ENCODE measurements around the gene HSH2D.
"Not testable (repeated sequence)": the region's sequence is repeated elsewhere in the genome, so short reads cannot be mapped to it uniquely, and the experiment has no call there.

The HSH2D gene, protein sequence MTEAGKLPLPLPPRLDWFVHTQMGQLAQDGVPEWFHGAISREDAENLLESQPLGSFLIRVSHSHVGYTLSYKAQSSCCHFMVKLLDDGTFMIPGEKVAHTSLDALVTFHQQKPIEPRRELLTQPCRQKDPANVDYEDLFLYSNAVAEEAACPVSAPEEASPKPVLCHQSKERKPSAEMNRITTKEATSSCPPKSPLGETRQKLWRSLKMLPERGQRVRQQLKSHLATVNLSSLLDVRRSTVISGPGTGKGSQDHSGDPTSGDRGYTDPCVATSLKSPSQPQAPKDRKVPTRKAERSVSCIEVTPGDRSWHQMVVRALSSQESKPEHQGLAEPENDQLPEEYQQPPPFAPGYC

DNA sequence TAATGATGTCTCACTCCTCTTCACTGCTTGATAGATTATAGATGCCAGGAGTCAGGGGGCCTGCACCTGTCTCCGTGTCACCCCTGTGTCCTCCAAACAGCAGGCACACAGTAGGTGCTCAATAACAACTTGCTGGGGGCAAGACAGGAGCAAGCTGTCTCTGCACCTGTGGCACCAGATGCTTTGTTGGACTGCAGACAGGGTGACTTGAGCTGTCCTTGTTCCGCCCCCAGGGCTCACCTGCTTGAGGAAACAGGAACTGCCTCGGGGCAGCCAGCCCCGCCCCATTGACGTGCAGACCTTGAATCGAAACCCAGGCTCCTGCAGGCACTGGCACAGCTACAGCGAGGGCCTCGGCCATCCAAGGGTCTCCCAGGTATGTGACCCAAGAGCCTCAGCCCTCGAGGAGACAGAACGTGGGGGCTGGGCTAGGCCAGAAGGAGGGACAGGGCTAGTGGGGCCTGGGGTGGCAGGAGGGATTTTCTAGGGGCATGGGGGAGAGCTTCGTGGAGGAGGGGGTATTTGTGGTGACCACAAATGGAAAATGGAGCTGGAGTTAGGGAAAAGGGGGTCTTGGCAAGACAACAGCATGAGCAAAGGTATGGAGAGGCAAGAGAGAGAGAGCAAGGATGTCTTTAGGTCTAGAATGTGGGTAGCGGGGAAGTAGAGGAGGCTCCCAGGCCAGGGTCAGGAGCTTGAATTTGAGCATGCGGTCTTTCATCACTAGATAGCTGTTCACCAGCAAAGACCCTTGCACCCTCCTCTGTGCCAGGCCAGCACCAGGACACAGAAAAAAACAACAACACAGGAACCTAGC lies at the start of gene HSH2D:
TSS of gene HSH2D (plus strand) at position 287 of the 817 bp plus-strand sequence. CDS start 5,066 bp downstream, outside the sequence.
- FAIRE-seq (no peak), DNase-seq (ENCODE audit: insufficient read length, low spot score) (no peak)
- TF ChIP-seq, protein P1, sequence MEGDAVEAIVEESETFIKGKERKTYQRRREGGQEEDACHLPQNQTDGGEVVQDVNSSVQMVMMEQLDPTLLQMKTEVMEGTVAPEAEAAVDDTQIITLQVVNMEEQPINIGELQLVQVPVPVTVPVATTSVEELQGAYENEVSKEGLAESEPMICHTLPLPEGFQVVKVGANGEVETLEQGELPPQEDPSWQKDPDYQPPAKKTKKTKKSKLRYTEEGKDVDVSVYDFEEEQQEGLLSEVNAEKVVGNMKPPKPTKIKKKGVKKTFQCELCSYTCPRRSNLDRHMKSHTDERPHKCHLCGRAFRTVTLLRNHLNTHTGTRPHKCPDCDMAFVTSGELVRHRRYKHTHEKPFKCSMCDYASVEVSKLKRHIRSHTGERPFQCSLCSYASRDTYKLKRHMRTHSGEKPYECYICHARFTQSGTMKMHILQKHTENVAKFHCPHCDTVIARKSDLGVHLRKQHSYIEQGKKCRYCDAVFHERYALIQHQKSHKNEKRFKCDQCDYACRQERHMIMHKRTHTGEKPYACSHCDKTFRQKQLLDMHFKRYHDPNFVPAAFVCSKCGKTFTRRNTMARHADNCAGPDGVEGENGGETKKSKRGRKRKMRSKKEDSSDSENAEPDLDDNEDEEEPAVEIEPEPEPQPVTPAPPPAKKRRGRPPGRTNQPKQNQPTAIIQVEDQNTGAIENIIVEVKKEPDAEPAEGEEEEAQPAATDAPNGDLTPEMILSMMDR (IDR thresholded peaks at IDR 0.05; ENCODE audit: insufficient read depth, missing control alignments): no peak

DNA sequence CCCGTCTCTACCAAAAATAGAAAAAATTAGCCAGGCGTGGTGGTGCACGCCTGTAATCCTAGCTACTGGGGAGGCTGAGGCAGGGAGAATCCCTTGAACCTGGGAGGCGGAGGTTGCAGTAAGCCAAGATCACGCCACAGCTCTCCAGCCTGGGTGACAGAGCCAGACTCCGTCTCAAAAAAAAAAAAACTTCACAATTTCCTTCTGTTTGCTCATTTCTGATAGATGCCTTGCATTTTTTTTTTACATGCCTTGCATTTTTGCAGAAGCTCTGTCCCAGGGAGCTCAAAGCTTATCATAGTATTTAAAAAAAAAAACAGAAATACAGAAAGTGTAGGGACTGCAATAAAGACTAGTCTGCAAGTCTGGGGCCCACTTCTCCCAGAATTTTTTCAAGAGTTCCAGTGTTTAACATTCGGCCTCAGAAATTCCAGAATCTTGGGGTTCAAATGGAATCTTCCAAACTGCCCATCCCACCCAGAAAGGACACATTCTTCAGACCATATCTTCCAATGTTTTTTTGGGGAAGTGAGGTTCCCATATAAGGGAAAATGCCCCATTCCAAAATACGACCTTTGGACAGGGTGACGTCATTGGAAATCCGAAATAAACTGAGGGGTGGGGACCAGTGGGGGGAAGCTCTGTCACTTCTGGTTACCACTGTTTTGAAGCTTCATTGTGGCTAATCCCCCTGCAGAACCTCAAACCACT lies 49.0 kb upstream of the HSH2D start:
- no peak for DNase-seq (ENCODE audit: insufficient read length, low spot score)
- TF ChIP-seq, protein P1 (IDR thresholded peaks at IDR 0.05; ENCODE audit: insufficient read depth, missing control alignments): no peak
- FAIRE-seq: no peak

DNA sequence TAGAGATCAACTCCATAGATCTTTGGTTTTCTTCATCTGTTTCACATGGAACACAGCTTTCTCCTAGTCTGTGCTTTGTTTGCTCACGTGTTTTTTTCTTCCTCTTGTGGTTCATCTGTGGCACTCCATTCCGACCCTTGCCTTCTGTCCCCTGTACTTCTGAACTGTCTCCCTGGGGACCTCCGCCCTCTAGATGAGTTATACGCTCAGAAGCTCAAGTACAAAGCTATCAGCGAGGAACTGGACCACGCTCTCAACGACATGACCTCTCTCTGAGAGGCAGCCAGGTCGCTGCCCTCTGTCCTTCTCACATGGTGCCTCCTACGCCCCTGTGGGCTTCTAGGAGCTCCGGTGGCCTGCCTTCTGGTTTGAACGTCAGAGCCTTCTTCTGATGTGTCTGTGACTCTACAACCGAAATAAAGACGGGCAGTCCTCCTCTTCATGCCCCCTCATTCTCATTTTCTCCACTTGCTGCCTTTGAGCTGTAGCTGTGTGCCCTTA lies 48.4 kb upstream of the HSH2D start:
- DNase-seq (ENCODE audit: insufficient read length, low spot score) (no peak), FAIRE-seq (no peak)
- TF ChIP-seq, protein P1 (IDR thresholded peaks at IDR 0.05; ENCODE audit: insufficient read depth, missing control alignments): no peak

DNA sequence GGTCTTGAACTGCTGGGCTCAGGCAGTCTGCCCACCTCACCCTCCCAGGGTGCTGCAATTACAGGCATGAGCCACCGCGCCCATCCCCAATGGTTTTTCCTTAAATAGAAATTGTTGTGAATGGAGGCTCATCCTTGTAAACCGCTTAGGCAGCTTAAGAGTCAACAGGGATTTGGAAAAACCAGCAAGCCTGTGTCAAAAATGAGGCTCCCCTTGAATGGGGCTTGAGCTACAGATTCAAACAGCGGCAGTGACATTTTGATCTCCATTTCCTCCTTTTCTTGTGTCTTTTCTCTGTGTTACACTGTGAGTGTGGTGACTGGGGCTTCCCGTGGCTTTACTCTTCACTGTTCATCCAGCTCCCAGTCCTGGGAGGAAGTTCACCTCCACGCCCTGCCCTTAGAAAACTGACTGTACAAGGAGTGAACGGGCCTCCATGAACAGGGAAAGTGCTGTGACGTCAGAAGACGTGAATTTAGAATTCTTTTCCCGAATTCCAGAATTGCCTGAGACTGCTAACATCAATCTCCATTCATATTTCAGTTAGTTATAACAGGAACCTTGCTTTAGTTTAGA lies 47.1 kb upstream of the HSH2D start:
- FAIRE-seq (no peak), DNase-seq (ENCODE audit: insufficient read length, low spot score) (peak; percentile 57)
- TF ChIP-seq, protein P1 (IDR thresholded peaks at IDR 0.05; ENCODE audit: insufficient read depth, missing control alignments): no peak

DNA sequence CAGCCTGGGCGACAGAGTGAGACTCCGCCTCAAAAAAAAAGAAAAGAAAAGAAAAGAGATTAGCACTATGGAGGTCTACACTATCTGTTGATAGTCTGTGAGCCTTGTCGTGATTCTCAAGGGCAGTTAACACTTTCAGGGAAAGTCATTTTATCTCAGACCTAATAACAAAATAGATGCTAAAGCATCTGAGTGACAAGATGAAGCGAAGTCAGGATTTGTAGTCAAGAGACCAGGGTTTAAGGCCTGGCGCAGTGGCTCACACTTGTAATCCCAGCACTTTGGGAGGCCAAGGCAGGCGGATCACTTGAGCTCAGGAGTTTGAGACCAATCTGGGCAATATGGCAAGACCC lies 45.1 kb upstream of the HSH2D start:
- no peak for FAIRE-seq
- TF ChIP-seq, protein P1 (IDR thresholded peaks at IDR 0.05; ENCODE audit: insufficient read depth, missing control alignments): no peak
- DNase-seq (ENCODE audit: insufficient read length, low spot score): no peak

DNA sequence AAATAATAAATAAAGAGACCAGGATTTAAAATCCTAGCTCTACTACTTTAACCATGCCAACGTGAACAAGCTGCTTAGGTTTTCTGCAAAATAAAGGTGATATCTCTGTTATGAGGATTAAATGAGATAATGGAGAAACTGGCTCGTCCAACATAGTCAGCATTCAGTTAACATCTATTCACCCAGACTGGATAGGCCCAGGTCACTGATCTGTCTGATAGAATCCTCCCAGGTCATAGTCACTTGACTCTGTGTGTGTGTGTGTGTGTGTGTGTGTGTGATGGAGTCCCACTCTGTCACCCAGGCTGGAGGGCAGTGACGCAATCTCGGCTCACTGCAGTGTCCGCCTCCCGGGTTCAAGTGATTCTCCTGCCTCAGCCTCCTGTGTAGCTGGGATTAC lies 44.7 kb upstream of the HSH2D start:
- no peak for FAIRE-seq
- TF ChIP-seq, protein P1 (IDR thresholded peaks at IDR 0.05; ENCODE audit: insufficient read depth, missing control alignments): no peak
- no peak for DNase-seq (ENCODE audit: insufficient read length, low spot score)

DNA sequence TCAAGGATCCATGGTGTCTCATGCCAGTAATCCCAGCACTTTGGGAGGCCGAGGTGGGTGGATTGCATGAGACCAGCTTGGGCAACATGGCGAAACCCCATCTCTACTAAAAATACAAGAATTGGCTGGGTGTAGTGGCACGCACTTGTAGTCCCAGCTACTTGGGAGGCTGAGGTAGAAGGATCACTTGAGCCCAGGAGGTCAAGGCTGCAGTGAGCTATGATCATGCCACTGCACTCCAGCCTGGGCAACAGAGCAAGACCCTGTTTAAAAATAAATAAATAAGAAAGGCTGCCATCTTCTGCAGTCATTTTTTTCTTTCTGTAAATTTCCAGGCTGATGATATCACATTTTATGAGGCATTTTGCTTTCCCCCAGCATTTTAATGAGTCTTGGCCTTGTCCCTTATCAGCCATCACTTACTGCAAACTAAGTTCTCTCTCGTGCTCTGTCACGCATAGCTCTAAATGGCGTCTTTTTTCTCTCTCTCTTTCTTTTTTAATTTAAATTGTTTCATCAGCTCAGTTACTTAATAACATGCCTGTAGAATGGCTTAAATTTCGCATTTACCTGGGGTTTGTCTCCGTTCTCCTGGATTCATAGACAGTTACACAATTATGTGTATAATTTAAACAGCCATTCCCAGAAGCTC lies 44.0 kb upstream of the HSH2D start:
- FAIRE-seq; DNase-seq (ENCODE audit: insufficient read length, low spot score): not testable (repeated sequence)
